Measurements from ENCODE around the gene SLC22A17.

DNA sequence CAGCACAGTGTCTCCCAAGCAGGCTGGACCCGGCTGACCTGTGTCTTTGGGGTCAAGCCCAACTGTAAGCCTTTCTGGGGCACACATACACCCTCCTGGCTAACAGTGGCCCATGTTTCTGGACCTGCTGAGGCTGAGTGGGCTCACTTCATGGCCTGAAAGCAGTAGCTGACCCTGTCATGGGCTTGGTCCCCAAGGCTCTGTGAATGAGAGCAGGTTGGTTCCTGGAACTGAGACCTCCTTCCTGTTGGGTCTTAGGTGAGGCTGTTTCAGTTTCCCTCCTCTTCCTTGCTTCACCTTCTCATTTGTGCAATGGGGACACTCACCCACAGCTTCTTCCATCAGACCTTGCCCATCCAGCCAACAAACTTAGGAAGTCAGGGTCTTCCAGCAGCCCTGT lies 19.2 kb upstream of the SLC22A17 start:
- TF ChIP-seq, protein P1, sequence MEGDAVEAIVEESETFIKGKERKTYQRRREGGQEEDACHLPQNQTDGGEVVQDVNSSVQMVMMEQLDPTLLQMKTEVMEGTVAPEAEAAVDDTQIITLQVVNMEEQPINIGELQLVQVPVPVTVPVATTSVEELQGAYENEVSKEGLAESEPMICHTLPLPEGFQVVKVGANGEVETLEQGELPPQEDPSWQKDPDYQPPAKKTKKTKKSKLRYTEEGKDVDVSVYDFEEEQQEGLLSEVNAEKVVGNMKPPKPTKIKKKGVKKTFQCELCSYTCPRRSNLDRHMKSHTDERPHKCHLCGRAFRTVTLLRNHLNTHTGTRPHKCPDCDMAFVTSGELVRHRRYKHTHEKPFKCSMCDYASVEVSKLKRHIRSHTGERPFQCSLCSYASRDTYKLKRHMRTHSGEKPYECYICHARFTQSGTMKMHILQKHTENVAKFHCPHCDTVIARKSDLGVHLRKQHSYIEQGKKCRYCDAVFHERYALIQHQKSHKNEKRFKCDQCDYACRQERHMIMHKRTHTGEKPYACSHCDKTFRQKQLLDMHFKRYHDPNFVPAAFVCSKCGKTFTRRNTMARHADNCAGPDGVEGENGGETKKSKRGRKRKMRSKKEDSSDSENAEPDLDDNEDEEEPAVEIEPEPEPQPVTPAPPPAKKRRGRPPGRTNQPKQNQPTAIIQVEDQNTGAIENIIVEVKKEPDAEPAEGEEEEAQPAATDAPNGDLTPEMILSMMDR (IDR thresholded peaks at IDR 0.05; ENCODE audit: poor library complexity, severe bottlenecking), result no peak
- TF ChIP-seq EP300 (conservative IDR thresholded peaks at IDR 0.05; ENCODE audit: poor library complexity, severe bottlenecking) (no peak), EZH2 (IDR thresholded peaks at IDR 0.05; ENCODE audit: borderline replicate concordance, insufficient read depth, low read length, poor library complexity, severe bottlenecking) (no peak), POLR2AphosphoS5 (IDR thresholded peaks at IDR 0.05) (no peak), SMC3 (conservative IDR thresholded peaks at IDR 0.05; ENCODE audit: poor library complexity) (no peak), MXI1 (conservative IDR thresholded peaks at IDR 0.05; ENCODE audit: poor library complexity, severe bottlenecking) (no peak), TAF1 (IDR thresholded peaks at IDR 0.05; ENCODE audit: low read depth) (no peak), RAD21 (conservative IDR thresholded peaks at IDR 0.05) (no peak)
- TF ChIP-seq, protein P2, sequence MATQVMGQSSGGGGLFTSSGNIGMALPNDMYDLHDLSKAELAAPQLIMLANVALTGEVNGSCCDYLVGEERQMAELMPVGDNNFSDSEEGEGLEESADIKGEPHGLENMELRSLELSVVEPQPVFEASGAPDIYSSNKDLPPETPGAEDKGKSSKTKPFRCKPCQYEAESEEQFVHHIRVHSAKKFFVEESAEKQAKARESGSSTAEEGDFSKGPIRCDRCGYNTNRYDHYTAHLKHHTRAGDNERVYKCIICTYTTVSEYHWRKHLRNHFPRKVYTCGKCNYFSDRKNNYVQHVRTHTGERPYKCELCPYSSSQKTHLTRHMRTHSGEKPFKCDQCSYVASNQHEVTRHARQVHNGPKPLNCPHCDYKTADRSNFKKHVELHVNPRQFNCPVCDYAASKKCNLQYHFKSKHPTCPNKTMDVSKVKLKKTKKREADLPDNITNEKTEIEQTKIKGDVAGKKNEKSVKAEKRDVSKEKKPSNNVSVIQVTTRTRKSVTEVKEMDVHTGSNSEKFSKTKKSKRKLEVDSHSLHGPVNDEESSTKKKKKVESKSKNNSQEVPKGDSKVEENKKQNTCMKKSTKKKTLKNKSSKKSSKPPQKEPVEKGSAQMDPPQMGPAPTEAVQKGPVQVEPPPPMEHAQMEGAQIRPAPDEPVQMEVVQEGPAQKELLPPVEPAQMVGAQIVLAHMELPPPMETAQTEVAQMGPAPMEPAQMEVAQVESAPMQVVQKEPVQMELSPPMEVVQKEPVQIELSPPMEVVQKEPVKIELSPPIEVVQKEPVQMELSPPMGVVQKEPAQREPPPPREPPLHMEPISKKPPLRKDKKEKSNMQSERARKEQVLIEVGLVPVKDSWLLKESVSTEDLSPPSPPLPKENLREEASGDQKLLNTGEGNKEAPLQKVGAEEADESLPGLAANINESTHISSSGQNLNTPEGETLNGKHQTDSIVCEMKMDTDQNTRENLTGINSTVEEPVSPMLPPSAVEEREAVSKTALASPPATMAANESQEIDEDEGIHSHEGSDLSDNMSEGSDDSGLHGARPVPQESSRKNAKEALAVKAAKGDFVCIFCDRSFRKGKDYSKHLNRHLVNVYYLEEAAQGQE (IDR thresholded peaks at IDR 0.05; ENCODE audit: borderline replicate concordance), result no peak
